ENCODE results near the gene SAP30BP.

DNA sequence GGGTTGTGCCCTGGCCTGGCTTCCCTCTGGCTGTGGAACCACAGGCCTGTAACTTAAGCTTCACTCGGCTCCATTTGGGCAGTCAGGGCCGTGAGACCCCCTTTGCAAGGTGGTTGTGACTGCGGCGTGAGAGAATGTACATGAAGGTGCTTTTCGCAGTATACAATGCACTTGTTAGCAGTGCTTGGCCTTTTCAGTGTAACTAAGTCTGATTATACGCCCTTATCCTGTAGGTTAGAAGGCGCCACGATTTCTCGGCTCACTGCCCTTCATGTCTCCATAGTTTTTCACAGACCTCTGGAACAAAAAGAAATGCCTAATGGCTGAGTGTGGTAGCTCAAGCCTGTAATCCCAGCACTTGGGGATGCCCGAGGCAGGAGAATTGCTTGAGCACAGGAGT is 13.3 kb downstream of the SAP30BP start:
- TF ChIP-seq EZH2 (IDR thresholded peaks at IDR 0.05; ENCODE audit: low read length) = no peak
- TF ChIP-seq, protein P1, sequence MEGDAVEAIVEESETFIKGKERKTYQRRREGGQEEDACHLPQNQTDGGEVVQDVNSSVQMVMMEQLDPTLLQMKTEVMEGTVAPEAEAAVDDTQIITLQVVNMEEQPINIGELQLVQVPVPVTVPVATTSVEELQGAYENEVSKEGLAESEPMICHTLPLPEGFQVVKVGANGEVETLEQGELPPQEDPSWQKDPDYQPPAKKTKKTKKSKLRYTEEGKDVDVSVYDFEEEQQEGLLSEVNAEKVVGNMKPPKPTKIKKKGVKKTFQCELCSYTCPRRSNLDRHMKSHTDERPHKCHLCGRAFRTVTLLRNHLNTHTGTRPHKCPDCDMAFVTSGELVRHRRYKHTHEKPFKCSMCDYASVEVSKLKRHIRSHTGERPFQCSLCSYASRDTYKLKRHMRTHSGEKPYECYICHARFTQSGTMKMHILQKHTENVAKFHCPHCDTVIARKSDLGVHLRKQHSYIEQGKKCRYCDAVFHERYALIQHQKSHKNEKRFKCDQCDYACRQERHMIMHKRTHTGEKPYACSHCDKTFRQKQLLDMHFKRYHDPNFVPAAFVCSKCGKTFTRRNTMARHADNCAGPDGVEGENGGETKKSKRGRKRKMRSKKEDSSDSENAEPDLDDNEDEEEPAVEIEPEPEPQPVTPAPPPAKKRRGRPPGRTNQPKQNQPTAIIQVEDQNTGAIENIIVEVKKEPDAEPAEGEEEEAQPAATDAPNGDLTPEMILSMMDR (optimal IDR thresholded peaks at IDR 0.05 in 1 of 3, IDR thresholded peaks at IDR 0.05 in 1 of 3, conservative IDR thresholded peaks at IDR 0.05 in 1 of 3; ENCODE audit: extremely low read depth in 1 of 3, insufficient read depth in 2 of 3, low read length in 3 of 3) = no peak

Data from keratinocyte (primary cell).